Measurements from ENCODE around the gene ANO2. TPM values are rescaled to one million over a fixed set of nuclear protein-coding genes. Genes with fewer than 3 reads are reported as not detected.

The ANO2 gene
- polyA plus RNA-seq, 1 donor, result 4.0 TPM

GRCh38 chr12:5778821-5779220 is 166.2 kb downstream of the ANO2 start:
- DNase-seq (ENCODE audit: low read depth), result no peak

- no peak for DNase-seq (ENCODE audit: low read depth)
Observed at GRCh38 chr12:5777451-5777850, 167.6 kb downstream of the ANO2 start.

DNA sequence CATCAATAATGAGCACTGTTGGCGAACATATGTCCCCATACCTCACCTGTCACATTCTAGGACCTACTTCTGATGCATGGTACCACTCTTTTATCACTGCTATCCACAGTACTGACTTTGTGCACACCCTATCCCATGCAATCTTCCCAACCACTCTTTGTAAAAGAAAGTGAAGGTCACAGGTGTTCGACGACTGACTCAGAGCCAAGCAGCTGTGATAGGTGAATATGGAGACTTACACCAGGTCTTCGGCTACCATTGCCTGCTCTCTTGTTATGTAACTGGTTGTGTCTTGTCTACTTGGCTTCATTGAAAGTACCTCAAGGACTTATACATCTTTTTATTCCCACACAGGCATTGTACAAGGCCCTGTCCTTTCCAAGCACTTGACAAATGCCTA is 169.0 kb downstream of the ANO2 start:
- no peak for DNase-seq (ENCODE audit: low read depth)

DNA sequence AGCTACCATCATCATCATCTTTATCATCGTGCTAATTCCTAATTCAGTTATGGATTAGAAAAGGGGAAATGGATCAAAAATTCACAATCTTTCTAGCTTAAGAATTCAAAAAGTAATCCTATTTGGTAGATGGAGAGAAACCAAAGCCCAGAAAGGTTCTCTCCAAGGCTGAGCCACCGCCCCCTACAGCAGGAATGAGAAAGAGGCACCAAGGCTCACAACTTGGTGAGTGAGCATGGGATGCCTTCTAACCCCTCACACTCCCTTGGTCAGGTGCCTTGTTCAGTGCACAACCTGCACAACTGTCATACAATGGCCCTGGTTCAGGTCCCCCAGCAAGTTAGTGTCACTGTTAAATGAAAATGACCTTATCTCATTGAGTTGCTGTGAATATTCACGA is 171.5 kb downstream of the ANO2 start:
- DNase-seq (ENCODE audit: low read depth), result no peak

- no peak for DNase-seq (ENCODE audit: low read depth)
Observed at GRCh38 chr12:5771756-5772155, 173.3 kb downstream of the ANO2 start.

- no peak for DNase-seq (ENCODE audit: low read depth)
Observed at GRCh38 chr12:5770727-5771126, 174.3 kb downstream of the ANO2 start.

DNA sequence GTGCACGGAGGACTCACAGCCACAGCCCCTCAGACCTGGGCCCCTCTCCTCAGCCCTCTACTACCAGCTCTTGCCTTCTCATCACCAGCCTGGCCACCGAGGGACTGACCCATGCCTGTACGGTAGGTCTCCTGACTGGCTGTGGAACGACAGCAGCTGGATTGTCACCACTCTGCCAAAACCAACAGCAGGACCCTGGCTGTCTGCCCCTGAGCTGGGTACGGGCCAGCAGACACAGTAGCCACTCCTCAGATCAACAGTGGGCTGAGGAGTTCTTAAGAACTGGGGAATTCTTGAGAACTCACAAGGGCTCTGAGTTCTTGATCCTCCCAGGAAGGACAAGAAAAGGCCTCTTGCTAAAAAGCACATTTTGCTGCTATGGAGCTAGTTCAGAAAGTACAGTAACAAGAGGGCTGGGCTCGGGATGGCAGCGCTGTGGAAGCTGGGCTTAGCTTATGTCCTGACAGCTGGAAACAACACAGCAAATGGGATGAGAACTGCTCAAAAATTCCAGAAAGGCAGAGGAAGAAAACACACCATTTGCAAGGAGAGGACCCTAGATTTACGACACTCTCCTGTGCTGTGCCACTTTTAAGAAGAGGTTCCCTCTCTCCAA is 176.4 kb downstream of the ANO2 start:
- no peak for DNase-seq (ENCODE audit: low read depth)

GRCh38 chr12:5768171-5768570 is 176.9 kb downstream of the ANO2 start:
- DNase-seq (ENCODE audit: low read depth), result no peak

DNA sequence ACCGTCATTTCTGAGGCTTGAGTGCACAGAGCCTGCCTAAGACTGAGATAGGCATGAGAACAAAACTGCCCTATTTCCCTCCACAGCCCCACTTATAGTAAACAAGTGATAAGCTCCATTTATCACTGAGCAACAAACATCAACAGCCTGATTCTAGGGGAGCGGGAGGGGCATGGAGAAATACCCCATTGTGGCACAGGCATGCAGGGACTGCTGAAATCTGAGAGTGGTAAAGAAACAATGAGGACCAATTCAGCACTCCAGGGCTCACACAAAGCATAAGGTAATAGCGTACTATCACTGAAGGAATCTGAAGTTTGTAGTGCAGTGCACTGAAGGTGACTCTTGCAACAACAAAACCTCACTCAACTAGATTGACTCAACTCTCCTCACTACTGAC is 186.7 kb downstream of the ANO2 start:
- DNase-seq (ENCODE audit: low read depth), result no peak

- DNase-seq (ENCODE audit: low read depth), result no peak
Observed at GRCh38 chr12:5756338-5756842, 188.7 kb downstream of the ANO2 start.

- no peak for DNase-seq (ENCODE audit: low read depth)
Observed at GRCh38 chr12:5748027-5748426, 197.0 kb downstream of the ANO2 start.

DNA sequence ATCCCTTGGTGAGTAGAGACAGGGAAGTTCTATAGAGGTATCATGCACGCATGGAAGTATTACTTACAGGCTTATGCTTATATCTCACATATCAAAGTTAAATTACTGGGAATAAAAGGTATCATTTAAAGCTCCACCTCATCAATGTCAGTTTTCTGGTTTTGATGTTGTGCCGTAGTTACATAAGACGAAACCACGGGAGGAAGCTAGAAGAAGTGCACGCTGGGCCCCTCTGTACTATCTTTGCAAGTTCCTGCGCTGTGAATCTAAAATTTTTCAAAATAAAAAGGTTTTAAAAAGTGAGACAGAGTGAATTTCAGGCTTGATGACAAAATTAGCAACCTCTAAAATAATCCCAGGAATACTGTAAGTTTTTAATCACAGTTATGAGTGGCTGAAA is 198.1 kb downstream of the ANO2 start:
- no peak for DNase-seq (ENCODE audit: low read depth)

GRCh38 chr12:5746036-5746908 is 198.8 kb downstream of the ANO2 start:
- DNase-seq (ENCODE audit: low read depth), result no peak

GRCh38 chr12:5745251-5745888 is 199.7 kb downstream of the ANO2 start:
- DNase-seq (ENCODE audit: low read depth), result peak; percentile 31

- DNase-seq (ENCODE audit: low read depth), result no peak
Observed at GRCh38 chr12:5742258-5742657, 202.8 kb downstream of the ANO2 start.

GRCh38 chr12:5739917-5740316 is 205.1 kb downstream of the ANO2 start:
- no peak for DNase-seq (ENCODE audit: low read depth)

DNA sequence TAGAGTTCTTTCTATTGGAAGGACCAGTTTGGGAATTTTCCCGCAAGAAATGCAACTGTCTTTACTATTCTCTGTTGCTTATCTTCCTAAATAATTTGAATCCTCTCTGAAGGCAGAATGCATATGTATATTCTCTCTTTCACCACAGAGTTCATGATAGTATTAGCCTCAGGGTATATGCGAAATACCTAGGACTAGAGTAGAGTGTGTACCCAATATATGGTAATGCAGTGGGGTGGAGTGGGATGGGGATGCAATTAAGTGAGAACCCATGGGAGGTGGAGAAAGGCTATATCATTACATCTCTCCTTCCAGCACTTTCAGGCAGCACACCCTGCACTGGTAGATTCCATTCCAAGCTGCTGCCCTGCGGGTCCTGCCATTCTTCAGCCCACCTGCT is 207.3 kb downstream of the ANO2 start:
- DNase-seq (ENCODE audit: low read depth), result no peak

DNA sequence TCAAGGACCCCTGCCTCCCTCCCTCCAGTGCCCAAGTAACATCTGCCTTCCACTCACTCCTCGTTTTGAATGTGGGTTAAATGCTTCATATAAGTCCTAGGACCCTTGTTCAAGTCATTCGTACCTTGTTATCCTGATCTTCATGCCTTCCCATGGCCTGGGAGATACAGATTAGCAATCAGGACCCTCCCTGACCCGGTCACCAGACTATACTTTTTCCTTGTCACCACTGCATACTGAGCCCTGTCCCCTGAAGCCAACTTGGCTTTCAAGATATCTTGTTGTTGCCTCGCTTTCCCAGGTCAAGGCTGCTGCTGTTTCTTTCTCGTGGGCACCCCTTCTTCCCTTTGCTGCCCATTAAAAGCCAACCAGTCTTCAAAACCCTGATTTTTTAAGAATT is 208.5 kb downstream of the ANO2 start:
- no peak for DNase-seq (ENCODE audit: low read depth)

GRCh38 chr12:5736016-5736415 is 209.0 kb downstream of the ANO2 start:
- DNase-seq (ENCODE audit: low read depth), result no peak

DNA sequence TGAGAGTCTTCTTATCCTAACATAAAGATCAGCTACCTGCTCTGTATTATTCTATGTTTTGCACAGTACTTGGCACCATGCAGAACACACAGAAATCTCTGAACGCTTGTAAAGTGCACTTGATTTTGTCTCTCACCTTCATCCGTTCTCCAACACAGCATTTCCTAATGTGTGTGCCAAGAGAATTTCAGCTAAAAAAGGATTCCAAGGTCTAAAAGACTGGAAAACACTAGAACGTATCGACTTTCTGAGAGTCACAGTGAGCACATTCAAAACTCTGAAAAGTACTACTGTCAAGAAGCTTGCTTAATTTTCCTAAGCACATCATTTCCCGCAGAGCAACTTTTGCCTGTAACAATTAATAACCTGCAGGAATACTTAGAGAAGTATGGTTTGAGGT is 211.1 kb downstream of the ANO2 start:
- DNase-seq (ENCODE audit: low read depth), result no peak

DNA sequence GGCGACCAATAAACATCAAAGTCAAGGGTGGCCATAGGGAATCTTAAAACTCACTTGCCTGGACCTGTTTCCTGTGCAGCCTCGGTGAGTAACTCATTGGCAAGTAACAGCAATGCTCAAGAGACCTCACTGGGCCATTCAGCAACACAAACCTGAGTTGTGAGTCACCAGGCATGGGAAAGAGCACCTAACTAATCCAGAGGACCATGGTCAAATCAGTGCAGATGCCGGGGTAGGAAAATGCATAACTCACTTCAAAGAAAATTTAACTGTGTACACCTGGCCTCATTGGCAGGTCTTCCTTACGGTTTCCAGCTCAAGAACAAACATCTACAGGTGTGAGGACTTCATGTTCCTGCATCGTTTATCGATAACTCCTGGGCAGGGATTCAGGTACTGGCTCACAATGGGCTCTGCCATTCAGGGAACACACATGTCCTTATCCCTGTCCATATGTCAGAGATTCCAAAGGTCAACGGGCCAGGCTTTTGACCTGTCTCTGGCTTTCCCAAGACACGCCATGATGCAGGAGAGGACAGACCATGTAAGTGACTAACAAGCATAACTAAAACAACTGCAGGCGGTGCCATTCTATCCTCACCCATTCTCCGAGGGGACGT is 211.8 kb downstream of the ANO2 start:
- no peak for DNase-seq (ENCODE audit: low read depth)

DNA sequence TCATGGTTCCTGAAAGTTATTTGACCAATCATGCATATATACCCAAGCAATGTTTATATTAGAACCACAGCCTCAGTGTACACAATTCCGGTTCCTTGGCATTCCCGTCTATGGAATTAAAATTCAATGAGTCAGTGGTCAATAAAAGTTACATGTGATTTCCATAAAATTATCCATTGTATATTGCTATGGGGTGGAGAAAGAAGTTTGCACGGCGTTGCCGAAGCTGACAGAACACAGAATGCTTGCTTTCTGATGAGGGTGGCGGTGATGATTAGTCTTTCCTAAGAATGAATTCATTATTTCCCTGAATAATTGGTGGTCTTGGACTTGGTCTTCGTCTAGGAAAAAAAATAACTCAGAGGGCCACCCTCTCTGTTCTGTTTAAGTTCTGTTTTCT is 214.1 kb downstream of the ANO2 start:
- no peak for DNase-seq (ENCODE audit: low read depth)
